ENCODE measurements around the gene RFNG. TPM values are rescaled to one million over a fixed set of nuclear protein-coding genes. Genes with fewer than 3 reads are reported as not detected.

RFNG gene
- total RNA-seq, 1 donor from 2014 or later = 61.4 TPM

- Histone ChIP-seq H3K27me3 (no peaks in the 10 kb centered on the region), H3K4me3 (no peak overlapping the region), H3K4me1 (peaks cover 33% of the 10 kb centered on the region), H3K9me3 (no peaks in the 10 kb centered on the region), H3K27ac (no peak overlapping the region), H3K36me3 (peaks cover 0 to 29% of the 10 kb centered on the region in 2 donors)
- intact Hi-C loops (cut with DNase I) = loop anchor here (10.0 kb wide), 1 partner anchor 276 kb away; no protein-coding TSS in a partner anchor
- no peak for TF ChIP-seq CTCF (IDR thresholded peaks at IDR 0.05)
- DNase-seq (ENCODE audit: extremely low spot score in 2 of 2) = no peak
Observed at GRCh38 chr17:82048571-82048971, 3.0 kb downstream of the RFNG start.

GRCh38 chr17:82047914-82048570 is 3.6 kb downstream of the RFNG start:
- H3K9me3 ChIP-seq = no peaks in the 10 kb centered on the region
- H3K36me3 ChIP-seq = peaks cover 0 to 29% of the 10 kb centered on the region in 2 donors
- peaks cover 28% of the 10 kb centered on the region for H3K4me1 ChIP-seq
- no peak overlapping the region for H3K4me3 ChIP-seq
- H3K27ac ChIP-seq = no peak overlapping the region
- no peak for DNase-seq (ENCODE audit: extremely low spot score in 2 of 2)
- intact Hi-C loops (cut with DNase I) = loop anchor here (10.0 kb wide), 1 partner anchor 277 kb away; no protein-coding TSS in a partner anchor
- no peaks in the 10 kb centered on the region for H3K27me3 ChIP-seq
- no peak for TF ChIP-seq POLR2AphosphoS5 (IDR thresholded peaks at IDR 0.05; ENCODE audit: insufficient read depth in 1 of 2, low read depth in 1 of 2)
- TF ChIP-seq POLR2A (IDR thresholded peaks at IDR 0.05) = no peak
- no peak for TF ChIP-seq CTCF (IDR thresholded peaks at IDR 0.05)

GRCh38 chr17:82047379-82047778 is 4.2 kb downstream of the RFNG start:
- H3K4me1 ChIP-seq = peaks cover 22% of the 10 kb centered on the region
- no peak overlapping the region for H3K4me3 ChIP-seq
- no peak for DNase-seq (ENCODE audit: extremely low spot score in 2 of 2)
- intact Hi-C loops (cut with DNase I) = loop anchor here (10.0 kb wide), 1 partner anchor 277 kb away; no protein-coding TSS in a partner anchor
- no peaks in the 10 kb centered on the region for H3K27me3 ChIP-seq
- peaks cover 0 to 29% of the 10 kb centered on the region in 2 donors for H3K36me3 ChIP-seq
- H3K9me3 ChIP-seq = no peaks in the 10 kb centered on the region
- TF ChIP-seq CTCF (IDR thresholded peaks at IDR 0.05) (no peak), POLR2A (IDR thresholded peaks at IDR 0.05) (no peak), POLR2AphosphoS5 (IDR thresholded peaks at IDR 0.05; ENCODE audit: insufficient read depth in 1 of 2, low read depth in 1 of 2) (no peak)
- H3K27ac ChIP-seq = no peak overlapping the region

- no peak overlapping the region for H3K4me3 ChIP-seq
- H3K9me3 ChIP-seq = no peaks in the 10 kb centered on the region
- peaks cover 19% of the 10 kb centered on the region for H3K4me1 ChIP-seq
- peaks cover 0 to 29% of the 10 kb centered on the region in 2 donors for H3K36me3 ChIP-seq
- intact Hi-C loops (cut with DNase I) = loop anchor here (10.0 kb wide), 1 partner anchor 278 kb away; no protein-coding TSS in a partner anchor
- no peak for TF ChIP-seq CTCF (IDR thresholded peaks at IDR 0.05)
- no peak for TF ChIP-seq POLR2AphosphoS5 (IDR thresholded peaks at IDR 0.05; ENCODE audit: insufficient read depth in 1 of 2, low read depth in 1 of 2)
- no peak for TF ChIP-seq POLR2A (IDR thresholded peaks at IDR 0.05)
- H3K27ac ChIP-seq = no peak overlapping the region
- no peak for DNase-seq (ENCODE audit: extremely low spot score in 2 of 2)
- H3K27me3 ChIP-seq = no peaks in the 10 kb centered on the region
Observed at GRCh38 chr17:82046903-82047302, 4.7 kb downstream of the RFNG start.

- no peak overlapping the region for H3K4me3 ChIP-seq
- no peak overlapping the region for H3K27ac ChIP-seq
- H3K4me1 ChIP-seq = peaks cover 17% of the 10 kb centered on the region
- H3K27me3 ChIP-seq = no peaks in the 10 kb centered on the region
- no peaks in the 10 kb centered on the region for H3K9me3 ChIP-seq
- peaks cover 0 to 29% of the 10 kb centered on the region in 2 donors for H3K36me3 ChIP-seq
- TF ChIP-seq POLR2A (IDR thresholded peaks at IDR 0.05) (no peak), POLR2AphosphoS5 (IDR thresholded peaks at IDR 0.05; ENCODE audit: insufficient read depth in 1 of 2, low read depth in 1 of 2) (no peak), CTCF (IDR thresholded peaks at IDR 0.05) (no peak)
- no peak for DNase-seq (ENCODE audit: extremely low spot score in 2 of 2)
- intact Hi-C loops (cut with DNase I) = loop anchor here (10.0 kb wide), 1 partner anchor 279 kb away; no protein-coding TSS in a partner anchor
Observed at GRCh38 chr17:82045936-82046484, 5.6 kb downstream of the RFNG start.

All from vagina (tissue), 2 donors.